DND-41 (cell line): ENCODE data around the gene OSM.

Experiments used
- ATAC-seq: fragments of 200-7000 bp; cut with Tn5 transposase; 3 replicates; pipeline ENCODE4 v1.9.1; 2021; ENCODE audit warnings: low read depth; ENCODE audit not compliant: insufficient read depth
- DNase-seq: peaks from one replicate; pipeline ENCODE4 v3.0.0-alpha.2; 2020
- H2AFZ ChIP-seq: 2 replicates; pipeline ENCODE4 v1.6.0; 2012; ENCODE audit warnings: low read depth, low read length
- H3K27ac ChIP-seq: 2 replicates; pipeline ENCODE4 v1.5.1; 2012; ENCODE audit warnings: low read length, inconsistent platforms
- H3K27me3 ChIP-seq: fragments of 200-600 bp; sonication (generic); 2 replicates; pipeline ENCODE4 v1.6.0; 2012; ENCODE audit warnings: low read length, mild to moderate bottlenecking, inconsistent platforms; ENCODE audit not compliant: insufficient read depth, poor library complexity
- H3K36me3 ChIP-seq: 2 replicates; pipeline ENCODE4 v1.5.1; 2012; ENCODE audit warnings: low read length, inconsistent platforms; ENCODE audit not compliant: insufficient read depth
- H3K4me1 ChIP-seq: 2 replicates; pipeline ENCODE4 v1.5.1; 2012; ENCODE audit warnings: mild to moderate bottlenecking, low read length; ENCODE audit not compliant: insufficient read depth
- H3K4me2 ChIP-seq: 2 replicates; pipeline ENCODE4 v1.6.0; 2012; ENCODE audit warnings: mild to moderate bottlenecking, moderate library complexity, low read length, inconsistent platforms; ENCODE audit not compliant: insufficient read depth
- H3K4me3 ChIP-seq, 2 experiments: fragments of 200-600 bp in 1 of 2; shearing (Covaris generic) in 1 of 2; 2 replicates each; pipeline ENCODE4 v1.5.1; 2012 to 2016; ENCODE audit warnings: inconsistent platforms in 2 of 2, low read length in 2 of 2, mild to moderate bottlenecking in 2 of 2, low read depth in 1 of 2, moderate library complexity in 1 of 2
- H3K79me2 ChIP-seq: 2 replicates; pipeline ENCODE4 v1.6.0; 2012; ENCODE audit warnings: low read length, inconsistent platforms; ENCODE audit not compliant: insufficient read depth
- H3K9ac ChIP-seq: 2 replicates; pipeline ENCODE4 v1.6.0; 2012; ENCODE audit warnings: low read depth, mild to moderate bottlenecking, inconsistent platforms, low read length, moderate library complexity
- H3K9me3 ChIP-seq: 2 replicates; pipeline ENCODE4 v1.5.1; 2012; ENCODE audit warnings: low read length, moderate library complexity, mild to moderate bottlenecking, inconsistent platforms; ENCODE audit not compliant: insufficient read depth, severe bottlenecking
- H4K20me1 ChIP-seq: 2 replicates; pipeline ENCODE4 v1.6.0; 2012; ENCODE audit warnings: low read length; ENCODE audit not compliant: insufficient read depth
- EZH2 ChIP-seq: IDR thresholded peaks from 3 replicates; pipeline ENCODE4 v1.6.1; 2012; ENCODE audit warnings: borderline replicate concordance, low read depth, mild to moderate bottlenecking, moderate library complexity, low read length, inconsistent platforms; ENCODE audit not compliant: severe bottlenecking
- TF ChIP-seq, protein P1 (sequence below): IDR thresholded peaks from 2 replicates; pipeline ENCODE4 v1.5.1; 2012; ENCODE audit warnings: borderline replicate concordance, low read length, moderate library complexity, mild to moderate bottlenecking; ENCODE audit not compliant: poor library complexity, severe bottlenecking; ENCODE audit errors: extremely low read depth

The OSM gene

DNA sequence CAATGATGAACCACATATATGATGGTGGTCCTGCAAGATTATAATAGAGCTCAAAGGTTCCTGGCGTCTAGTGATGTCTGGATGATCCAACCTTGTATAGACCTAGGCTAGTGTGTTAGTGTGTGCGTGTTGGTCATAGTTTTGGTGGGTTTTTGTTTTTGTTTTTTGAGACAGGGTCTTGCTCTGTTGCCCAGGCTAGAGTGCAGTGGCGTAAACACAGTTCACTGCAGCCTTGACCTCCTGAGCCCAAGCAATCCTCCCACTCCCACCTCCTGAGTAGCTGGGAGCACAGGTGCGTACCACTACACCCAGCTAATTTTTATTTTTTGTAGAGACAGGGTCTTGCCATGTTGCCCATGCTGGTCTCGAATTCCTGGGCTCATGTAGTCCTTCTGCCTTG is 13.3 kb upstream of the OSM start:
- H3K9ac ChIP-seq, result no peak overlapping the region
- no peaks in the 10 kb centered on the region for H3K27me3 ChIP-seq
- peaks cover 82% of the 10 kb centered on the region for H3K4me1 ChIP-seq
- H2AFZ ChIP-seq, result no peak overlapping the region
- TF ChIP-seq, protein P1, sequence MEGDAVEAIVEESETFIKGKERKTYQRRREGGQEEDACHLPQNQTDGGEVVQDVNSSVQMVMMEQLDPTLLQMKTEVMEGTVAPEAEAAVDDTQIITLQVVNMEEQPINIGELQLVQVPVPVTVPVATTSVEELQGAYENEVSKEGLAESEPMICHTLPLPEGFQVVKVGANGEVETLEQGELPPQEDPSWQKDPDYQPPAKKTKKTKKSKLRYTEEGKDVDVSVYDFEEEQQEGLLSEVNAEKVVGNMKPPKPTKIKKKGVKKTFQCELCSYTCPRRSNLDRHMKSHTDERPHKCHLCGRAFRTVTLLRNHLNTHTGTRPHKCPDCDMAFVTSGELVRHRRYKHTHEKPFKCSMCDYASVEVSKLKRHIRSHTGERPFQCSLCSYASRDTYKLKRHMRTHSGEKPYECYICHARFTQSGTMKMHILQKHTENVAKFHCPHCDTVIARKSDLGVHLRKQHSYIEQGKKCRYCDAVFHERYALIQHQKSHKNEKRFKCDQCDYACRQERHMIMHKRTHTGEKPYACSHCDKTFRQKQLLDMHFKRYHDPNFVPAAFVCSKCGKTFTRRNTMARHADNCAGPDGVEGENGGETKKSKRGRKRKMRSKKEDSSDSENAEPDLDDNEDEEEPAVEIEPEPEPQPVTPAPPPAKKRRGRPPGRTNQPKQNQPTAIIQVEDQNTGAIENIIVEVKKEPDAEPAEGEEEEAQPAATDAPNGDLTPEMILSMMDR, result no peak
- no peak for TF ChIP-seq EZH2
- H3K9me3 ChIP-seq, result no peaks in the 10 kb centered on the region
- no peak overlapping the region for H3K4me2 ChIP-seq
- H3K79me2 ChIP-seq, result peaks cover 22% of the 10 kb centered on the region
- no peak overlapping the region for H3K4me3 ChIP-seq
- no peaks in the 10 kb centered on the region for H4K20me1 ChIP-seq
- peak overlapping the region; percentile 99 for H3K27ac ChIP-seq
- DNase-seq (no peak), ATAC-seq (no peak)
- H3K36me3 ChIP-seq, result peaks cover 18% of the 10 kb centered on the region

DNA sequence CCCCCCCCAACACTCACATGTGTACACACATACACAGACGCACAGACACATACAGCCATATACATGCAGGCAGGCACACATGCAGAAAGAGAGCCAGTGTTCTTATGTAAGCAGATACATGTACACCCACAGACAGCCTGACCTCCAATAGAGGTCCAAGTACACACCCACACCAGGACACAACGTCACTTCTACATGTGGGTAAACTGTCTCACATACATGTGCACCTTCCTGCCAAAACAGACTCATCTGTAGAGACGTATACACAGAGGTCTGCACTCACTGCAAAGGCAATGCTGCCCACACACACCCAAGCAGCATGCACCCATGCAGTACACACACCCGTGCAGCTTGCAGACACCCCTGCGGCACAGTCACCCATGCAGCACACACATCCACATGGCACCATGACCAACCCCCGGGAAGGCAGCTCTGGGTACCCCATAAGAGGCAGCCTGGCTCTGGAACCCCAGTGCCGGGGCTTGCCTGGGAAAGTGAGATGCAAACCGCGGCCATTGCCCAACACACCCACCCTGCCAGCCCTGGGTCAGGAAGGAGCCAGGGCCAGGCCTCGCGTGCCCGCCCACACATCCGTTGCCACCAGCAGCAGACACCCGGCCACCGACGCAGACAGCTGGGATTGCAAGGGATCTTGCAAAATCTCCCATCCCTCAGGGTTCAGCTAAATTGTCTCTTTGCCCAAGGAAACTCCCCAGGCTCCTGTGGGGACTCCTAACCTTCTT is 12.6 kb upstream of the OSM start:
- Histone ChIP-seq H3K36me3 (peaks cover 11% of the 10 kb centered on the region; the same call in 1 of the 2 replicates), H2AFZ (no peak overlapping the region), H3K79me2 (peaks cover 21% of the 10 kb centered on the region), H3K4me3 (no peak overlapping the region), H3K4me2 (no peak overlapping the region), H3K27ac (peak overlapping the region; percentile 99), H3K9ac (no peak overlapping the region), H3K9me3 (no peaks in the 10 kb centered on the region), H3K4me1 (peaks cover 82% of the 10 kb centered on the region), H4K20me1 (no peaks in the 10 kb centered on the region), H3K27me3 (no peaks in the 10 kb centered on the region)
- TF ChIP-seq, protein P1, result no peak
- TF ChIP-seq EZH2, result no peak
- ATAC-seq, result no peak
- no peak for DNase-seq

DNA sequence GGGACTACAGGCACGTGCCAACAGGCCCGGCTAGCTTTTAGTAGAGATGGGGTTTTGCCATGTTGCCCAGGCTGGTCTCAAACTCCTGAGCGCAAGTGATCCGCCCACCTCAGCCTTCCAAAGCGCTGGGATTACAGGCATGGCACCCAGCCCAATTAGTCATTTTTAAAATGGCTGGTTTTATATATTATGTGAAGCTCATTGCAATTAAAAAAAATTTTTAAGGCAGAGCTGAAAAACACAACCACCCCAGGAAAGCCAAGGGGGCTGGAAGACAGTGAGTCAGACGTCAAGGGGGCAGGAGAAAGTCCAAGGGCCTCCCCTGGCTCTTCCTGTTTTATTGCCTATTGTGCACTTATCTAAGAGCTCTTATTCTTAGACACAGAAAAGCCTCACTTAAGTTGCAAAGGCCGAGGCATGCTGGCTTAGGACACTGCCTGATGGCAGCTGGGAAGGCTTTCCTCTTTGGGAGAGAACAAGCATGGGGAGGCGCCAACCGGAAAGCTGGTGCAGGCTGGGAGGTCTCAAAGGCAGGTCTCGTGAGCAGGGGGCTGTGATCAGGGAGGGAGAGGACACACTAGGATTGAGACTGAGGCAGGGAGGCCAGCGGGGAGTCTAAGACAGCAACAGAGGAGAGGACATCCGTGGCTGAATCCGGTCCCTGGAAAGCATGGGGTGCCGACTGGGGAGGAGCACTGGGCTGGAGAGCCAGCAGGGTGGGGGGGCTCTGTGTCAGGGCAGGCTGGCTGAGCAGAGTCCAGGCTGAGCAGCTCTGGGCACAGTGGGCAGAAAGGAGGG is 11.1 kb upstream of the OSM start:
- peaks cover 82% of the 10 kb centered on the region for H3K4me1 ChIP-seq

More for the DNA sequence above, 11.1 kb upstream of the OSM start:
- no peaks in the 10 kb centered on the region for H3K9me3 ChIP-seq
- peak overlapping the region; percentile 99 for H3K27ac ChIP-seq
- peak overlapping the region; percentile 62 for H3K9ac ChIP-seq
- no peak overlapping the region for H3K4me3 ChIP-seq
- H3K79me2 ChIP-seq, result peaks cover 24% of the 10 kb centered on the region
- ATAC-seq (0 out of 3 replicates have a peak, but pooled peaks have one; percentile 27), DNase-seq (peak; percentile 67)
- no peak for TF ChIP-seq EZH2
- TF ChIP-seq, protein P1, result no peak
- H2AFZ ChIP-seq, result peak overlapping the region; percentile 5; the same call in 1 of the 2 replicates
- H4K20me1 ChIP-seq, result no peaks in the 10 kb centered on the region
- H3K27me3 ChIP-seq, result no peaks in the 10 kb centered on the region
- peaks cover 4% of the 10 kb centered on the region; the same call in 1 of the 2 replicates for H3K36me3 ChIP-seq
- H3K4me2 ChIP-seq, result 0 out of 2 replicates have a peak overlapping the region, but pooled peaks have one; percentile 6
